ENCODE measurements around the gene AKR1D1. TPM values are rescaled to one million over a fixed set of nuclear protein-coding genes. Genes with fewer than 3 reads are reported as not detected.

AKR1D1 gene
- total RNA-seq, 1 experiment from 2014 or later, result not detected

- no peak for DNase-seq (ENCODE audit: low spot score)
These were observed 87.5 kb downstream of the AKR1D1 start for GRCh38 chr7:138163800-138164199.

GRCh38 chr7:138164804-138165203 is 88.5 kb downstream of the AKR1D1 start:
- DNase-seq (ENCODE audit: low spot score), result no peak

GRCh38 chr7:138166681-138167080 is 90.4 kb downstream of the AKR1D1 start:
- no peak for DNase-seq (ENCODE audit: low spot score)

- DNase-seq (ENCODE audit: low spot score), result no peak
These were observed 91.0 kb downstream of the AKR1D1 start for GRCh38 chr7:138167222-138167621.

GRCh38 chr7:138167869-138168296 is 91.6 kb downstream of the AKR1D1 start:
- no peak for DNase-seq (ENCODE audit: low spot score)

Other genes with a start within 250 kb of the AKR1D1 start
- gene DGKI, start 229.5 kb upstream of the AKR1D1 start, total RNA-seq (2014; rRNA removed; shearing (Covaris generic)), result 0.29 and 1.1 TPM in 2 replicates
- gene CREB3L2, start 74.4 kb upstream of the AKR1D1 start, total RNA-seq (2014; rRNA removed; shearing (Covaris generic)), result 3.9 and 5.5 TPM in 2 replicates

All from A172 (cell line).